ENCODE measurements around the gene ST7L. TPM values are rescaled to one million over a fixed set of nuclear protein-coding genes. Genes with fewer than 3 reads are reported as not detected.

ST7L gene
- total and polyA plus RNA-seq, 2 of the 4 experiments (the other 2 are of a cell fraction) = 7.7 to 14.7 TPM

- Histone ChIP-seq H3K4ac (ENCODE audit: low read depth, low read length) (no peak overlapping the region), H3K9me3 (ENCODE audit: control insufficient read depth, insufficient read depth, low read length) (no peaks in the 10 kb centered on the region), H2AFZ (replicated peaks; ENCODE audit: low read length, poor library complexity) (no peak overlapping the region), H3K4me1 (ENCODE audit: control insufficient read depth, insufficient read depth, low read length) (no peaks in the 10 kb centered on the region), H3K27me3 (ENCODE audit: control insufficient read depth, insufficient read depth, low read length) (no peaks in the 10 kb centered on the region), H4K20me1 (ENCODE audit: insufficient read depth, low read length) (no peaks in the 10 kb centered on the region), H2BK20ac (ENCODE audit: low read depth, low read length) (no peak overlapping the region), H3K36me3 (ENCODE audit: control insufficient read depth, insufficient read depth, low read length) (peaks cover 26% of the 10 kb centered on the region), H2AK5ac (ENCODE audit: low read depth, low read length) (no peak overlapping the region), H3K23ac (ENCODE audit: low read depth, low read length) (no peak overlapping the region), H4K5ac (ENCODE audit: low read depth, low read length) (no peak overlapping the region), H3K79me1 (ENCODE audit: low read depth in 1 of 2, low read length in 2 of 2) (peaks cover 4 to 5% of the 10 kb centered on the region in 2 experiments; a peak in 1 of 4 replicates), H3K9me1 (ENCODE audit: insufficient read depth, low read length) (no peaks in the 10 kb centered on the region), H3K56ac (ENCODE audit: extremely low read depth, insufficient read depth, low read length) (no peak overlapping the region), H3K18ac (ENCODE audit: low read depth, low read length) (no peak overlapping the region), H4K8ac (ENCODE audit: low read depth in 2 of 2, low read length in 2 of 2) (no peak overlapping the region), H3K4me2 (ENCODE audit: low read depth, low read length) (no peak overlapping the region), H3K14ac (replicated peaks; ENCODE audit: low read depth, low read length) (no peak overlapping the region), H2AK9ac (replicated peaks; ENCODE audit: low read depth, low read length, poor library complexity) (no peak overlapping the region), H3K9ac (ENCODE audit: low read depth, low read length) (no peak overlapping the region), H3K4me3 (ENCODE audit: insufficient read depth, low read depth, low read length) (no peak overlapping the region), H2BK15ac (ENCODE audit: low read depth, low read length) (no peak overlapping the region), H2BK5ac (ENCODE audit: low read depth, low read length, poor library complexity, severe bottlenecking) (no peak overlapping the region), H4K91ac (ENCODE audit: insufficient read depth, low read depth, low read length) (no peak overlapping the region), H3K27ac (ENCODE audit: insufficient read depth, low read length) (no peak overlapping the region), H2BK120ac (ENCODE audit: low read depth, low read length) (no peak overlapping the region)
- DNase-seq = no peak
- dilution Hi-C loops (cut with HindIII; ENCODE audit: low sequenced_read_pairs, unreplicated experiment) = no loop called here
- ChIA-PET CTCF (interaction anchor here (0.6 to 1.0 kb wide), 2 partner anchors 102 to 137 kb away, joined by 3 read pairs; no protein-coding TSS in a partner anchor), POLR2A (ENCODE audit: unreplicated experiment) (no interaction called here)
- in situ Hi-C loops (cut with MboI; ENCODE audit: low sequenced_read_pairs) = no loop called here
- intact Hi-C loops (cut with micrococcal nuclease) = no loop called here
- ATAC-seq (ENCODE audit: low read depth) = no peak
- no TSS peak for BruUV-seq (replicated peaks)
- WGBS, 2 experiments (ENCODE audit: extremely low coverage in 2 of 2, insufficient read length in 1 of 2) = no CpG with 5 or more reads among the region's 1 CpG
- TF ChIP-seq MXI1 (IDR thresholded peaks at IDR 0.05; ENCODE audit: borderline replicate concordance, low read depth, low read length) = no peak
- TF ChIP-seq POLR2A (IDR thresholded peaks at IDR 0.05; ENCODE audit: low read depth, low read length) = no peak
- no peak for TF ChIP-seq CTCF (conservative IDR thresholded peaks at IDR 0.05; ENCODE audit: low read depth, low read length)
- TF ChIP-seq CEBPB (IDR thresholded peaks at IDR 0.05; ENCODE audit: low read depth, low read length) = no peak
- TF ChIP-seq, protein P1, sequence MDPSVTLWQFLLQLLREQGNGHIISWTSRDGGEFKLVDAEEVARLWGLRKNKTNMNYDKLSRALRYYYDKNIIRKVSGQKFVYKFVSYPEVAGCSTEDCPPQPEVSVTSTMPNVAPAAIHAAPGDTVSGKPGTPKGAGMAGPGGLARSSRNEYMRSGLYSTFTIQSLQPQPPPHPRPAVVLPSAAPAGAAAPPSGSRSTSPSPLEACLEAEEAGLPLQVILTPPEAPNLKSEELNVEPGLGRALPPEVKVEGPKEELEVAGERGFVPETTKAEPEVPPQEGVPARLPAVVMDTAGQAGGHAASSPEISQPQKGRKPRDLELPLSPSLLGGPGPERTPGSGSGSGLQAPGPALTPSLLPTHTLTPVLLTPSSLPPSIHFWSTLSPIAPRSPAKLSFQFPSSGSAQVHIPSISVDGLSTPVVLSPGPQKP (IDR thresholded peaks at IDR 0.05; ENCODE audit: borderline replicate concordance, low read depth, low read length) = no peak
- TF ChIP-seq, protein P2, sequence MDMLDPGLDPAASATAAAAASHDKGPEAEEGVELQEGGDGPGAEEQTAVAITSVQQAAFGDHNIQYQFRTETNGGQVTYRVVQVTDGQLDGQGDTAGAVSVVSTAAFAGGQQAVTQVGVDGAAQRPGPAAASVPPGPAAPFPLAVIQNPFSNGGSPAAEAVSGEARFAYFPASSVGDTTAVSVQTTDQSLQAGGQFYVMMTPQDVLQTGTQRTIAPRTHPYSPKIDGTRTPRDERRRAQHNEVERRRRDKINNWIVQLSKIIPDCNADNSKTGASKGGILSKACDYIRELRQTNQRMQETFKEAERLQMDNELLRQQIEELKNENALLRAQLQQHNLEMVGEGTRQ (IDR thresholded peaks at IDR 0.05; ENCODE audit: low read depth, low read length) = no peak
- no peak for TF ChIP-seq NFE2L2 (IDR thresholded peaks at IDR 0.05; ENCODE audit: low read depth, low read length)
- TF ChIP-seq RFX5 (IDR thresholded peaks at IDR 0.05; ENCODE audit: low read depth, low read length) = no peak
- no peak for TF ChIP-seq MAFK (IDR thresholded peaks at IDR 0.05; ENCODE audit: low read depth, low read length)
- no peak for TF ChIP-seq RCOR1 (IDR thresholded peaks at IDR 0.05; ENCODE audit: insufficient replicate concordance, low read length)
- TF ChIP-seq FOS (IDR thresholded peaks at IDR 0.05; ENCODE audit: low read depth, low read length) = no peak
- TF ChIP-seq MAZ (IDR thresholded peaks at IDR 0.05; ENCODE audit: borderline replicate concordance, low read depth, low read length) = no peak
- TF ChIP-seq RAD21 (IDR thresholded peaks at IDR 0.05; ENCODE audit: low read length) = no peak
- TF ChIP-seq CHD1 (IDR thresholded peaks at IDR 0.05; ENCODE audit: low read depth, low read length) = no peak
- TF ChIP-seq SMC3 (IDR thresholded peaks at IDR 0.05; ENCODE audit: low read depth, low read length) = no peak
- no peak for TF ChIP-seq BHLHE40 (IDR thresholded peaks at IDR 0.05; ENCODE audit: low read depth, low read length)
Observed at GRCh38 chr1:112603541-112603940, 15.4 kb downstream of the ST7L start.

Measured in IMR-90 (cell line).